Right lobe of liver (tissue), 6 donors: ENCODE measurements around the gene FADS3. TPM values are rescaled to one million over a fixed set of nuclear protein-coding genes. Genes with fewer than 3 reads are reported as not detected.

Experiments
- ATAC-seq, 4 donors: fragments of 200-7000 bp; cut with Tn5 transposase; one replicate each; pipeline ENCODE4 v1.9.1; 2020; ENCODE audit warnings: mild to moderate bottlenecking in 4 of 4, moderate library complexity in 4 of 4
- DNase-seq, 3 donors: peaks; one replicate each; pipeline ENCODE4 v3.0.0-alpha.2; 2020
- H3K27ac ChIP-seq, 3 donors: fragments of 200-600 bp; one replicate each; pipeline ENCODE4 v1.8.0; 2022
- H3K27me3 ChIP-seq, 2 donors: fragments of 200-600 bp; one replicate each; pipeline ENCODE4 v1.8.0; 2022
- H3K36me3 ChIP-seq, 4 donors: fragments of 200-600 bp; sonication (generic) in 1 of 4; one replicate each; pipeline versions ENCODE4 v1.5.1 to v1.8.0; 2017 to 2022; ENCODE audit warnings: control low read depth in 1 of 4
- H3K4me1 ChIP-seq, 4 donors: fragments of 200-600 bp; sonication (generic) in 1 of 4; one replicate each; pipeline versions ENCODE4 v1.5.1 to v1.8.0; 2017 to 2022; ENCODE audit warnings: control low read depth in 1 of 4
- H3K4me3 ChIP-seq, 3 donors: fragments of 200-600 bp; one replicate each; pipeline ENCODE4 v1.8.0; 2022
- H3K9me3 ChIP-seq, 4 donors: fragments of 200-600 bp; sonication (generic) in 1 of 4; one replicate each; pipeline versions ENCODE4 v1.5.1 to v1.8.0; 2017 to 2022; ENCODE audit warnings: control low read depth in 1 of 4
- POLR2A ChIP-seq: fragments of 450-650 bp; IDR thresholded peaks from one replicate; pipeline ENCODE4 v1.6.1; 2017; ENCODE audit warnings: antibody characterized with exemption, mild to moderate bottlenecking
- WGBS: methylation state at CpG from one replicate; pipeline ENCODE4 v1.1.6; 2018; ENCODE audit warnings: low coverage, low lambda C conversion rate; ENCODE audit not compliant: insufficient coverage; ENCODE audit errors: missing lambda C conversion rate; 5-methylcytosine and 5-hydroxymethylcytosine counted together
- intact Hi-C, 2 donors: fragments of 100-400 bp; cut with DNase I; formaldehyde crosslinking; loops; one replicate each; pipeline versions ENCODE4 v1.11.2 to v1.14.1; 2022
- total RNA-seq, 6 experiments: library from RNA; depleted of rRNA in 2 of 6; stranded (reverse); fragments of >200 nt in 2 of 6; fragmentation: NEBNext Ultra II Directional in 3 of 6; extraction: Animal tissue kit (Norgen Biotek cat#: 25700) in 3 of 6; gene quantifications; one replicate each; pipeline versions ENCODE4 v1.1.0 to v1.2.4, GENCODE V29; 2016 to 2023
- TF ChIP-seq, protein P1 (sequence below), 4 donors: fragments of 200-600 bp in 3 of 4; fragments of 450-650 bp in 1 of 4; IDR thresholded peaks; one replicate each; pipeline versions ENCODE4 v1.5.1 to v1.8.0; 2016 to 2022; ENCODE audit warnings: antibody characterized with exemption in 4 of 4, mild to moderate bottlenecking in 2 of 4
- donor health status: DM: no; HTN: yes; CAD: no.
- donor health status: DM: no; HTN: no; CAD: no.
- donor health status: DM: no; HTN: no; CAD: no.
- donor health status: DM: no; HTN: yes; CAD: no.
- donor health status: DM: no; HTN: yes; CAD: no.

FADS3 gene
- total RNA-seq, 6 experiments from 2014 or later, result 13.0 to 69.8 (median 22.7) TPM

GRCh38 chr11:61838921-61839320, 52.4 kb downstream of the FADS3 start:
- no peaks in the 10 kb centered on the region for H3K27me3 ChIP-seq
- TF ChIP-seq, protein P1, sequence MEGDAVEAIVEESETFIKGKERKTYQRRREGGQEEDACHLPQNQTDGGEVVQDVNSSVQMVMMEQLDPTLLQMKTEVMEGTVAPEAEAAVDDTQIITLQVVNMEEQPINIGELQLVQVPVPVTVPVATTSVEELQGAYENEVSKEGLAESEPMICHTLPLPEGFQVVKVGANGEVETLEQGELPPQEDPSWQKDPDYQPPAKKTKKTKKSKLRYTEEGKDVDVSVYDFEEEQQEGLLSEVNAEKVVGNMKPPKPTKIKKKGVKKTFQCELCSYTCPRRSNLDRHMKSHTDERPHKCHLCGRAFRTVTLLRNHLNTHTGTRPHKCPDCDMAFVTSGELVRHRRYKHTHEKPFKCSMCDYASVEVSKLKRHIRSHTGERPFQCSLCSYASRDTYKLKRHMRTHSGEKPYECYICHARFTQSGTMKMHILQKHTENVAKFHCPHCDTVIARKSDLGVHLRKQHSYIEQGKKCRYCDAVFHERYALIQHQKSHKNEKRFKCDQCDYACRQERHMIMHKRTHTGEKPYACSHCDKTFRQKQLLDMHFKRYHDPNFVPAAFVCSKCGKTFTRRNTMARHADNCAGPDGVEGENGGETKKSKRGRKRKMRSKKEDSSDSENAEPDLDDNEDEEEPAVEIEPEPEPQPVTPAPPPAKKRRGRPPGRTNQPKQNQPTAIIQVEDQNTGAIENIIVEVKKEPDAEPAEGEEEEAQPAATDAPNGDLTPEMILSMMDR (IDR thresholded peaks at IDR 0.05), result no peak
- TF ChIP-seq POLR2A, result no peak
- no peaks in the 10 kb centered on the region for H3K9me3 ChIP-seq
- H3K4me1 ChIP-seq, result no peaks in the 10 kb centered on the region
- H3K36me3 ChIP-seq, result peaks cover 0 to 11% (median 0%) of the 10 kb centered on the region in 4 donors
- 90% methylated on average over 5 of the region's 10 CpGs for WGBS
- H3K4me3 ChIP-seq, result no peak overlapping the region
- ATAC-seq (no peak), DNase-seq (no peak)
- H3K27ac ChIP-seq, result no peak overlapping the region
- intact Hi-C loops, result no loop called here

DNA sequence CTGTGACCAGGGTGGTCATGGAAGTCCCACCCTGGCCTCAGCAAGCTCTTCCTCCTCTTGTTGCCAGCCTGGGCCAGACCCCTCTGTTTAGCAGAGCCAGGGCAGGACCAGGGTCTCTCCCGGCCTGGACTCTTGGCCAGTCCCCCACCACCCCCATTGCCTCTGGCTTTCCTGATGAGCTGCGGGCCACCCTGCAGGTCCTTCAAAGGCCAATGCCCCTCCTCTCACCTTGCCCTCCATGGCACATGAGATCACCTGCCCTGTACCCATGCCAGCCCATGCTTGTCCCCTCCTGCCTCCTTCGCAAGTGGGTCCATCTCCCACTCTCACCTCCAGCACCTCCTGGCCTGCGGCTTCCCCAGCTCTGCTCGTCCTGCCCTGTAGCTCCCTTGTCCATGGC, 52.8 kb downstream of the FADS3 start:
- ATAC-seq, result no peak
- WGBS, result 90% methylated on average over 3 of the region's 5 CpGs
- H3K4me1 ChIP-seq, result no peaks in the 10 kb centered on the region
- no peak for DNase-seq
- intact Hi-C loops, result no loop called here
- no peak overlapping the region for H3K4me3 ChIP-seq
- no peaks in the 10 kb centered on the region for H3K27me3 ChIP-seq
- TF ChIP-seq, protein P1 (IDR thresholded peaks at IDR 0.05), result no peak
- no peak for TF ChIP-seq POLR2A
- H3K9me3 ChIP-seq, result no peaks in the 10 kb centered on the region
- H3K27ac ChIP-seq, result no peak overlapping the region
- peaks cover 0 to 11% (median 0%) of the 10 kb centered on the region in 4 donors for H3K36me3 ChIP-seq

- Histone ChIP-seq H3K4me1 (peaks cover 0 to 3% (median under 1%) of the 10 kb centered on the region in 4 donors), H3K4me3 (no peak overlapping the region), H3K9me3 (no peaks in the 10 kb centered on the region), H3K27me3 (no peaks in the 10 kb centered on the region), H3K36me3 (peaks cover 0 to 11% (median 0%) of the 10 kb centered on the region in 4 donors), H3K27ac (no peak overlapping the region)
- intact Hi-C loops, result no loop called here
- no peak for ATAC-seq
- 87% methylated on average over 5 of the region's 15 CpGs for WGBS
- DNase-seq, result no peak
- TF ChIP-seq, protein P1 (IDR thresholded peaks at IDR 0.05), result no peak
- TF ChIP-seq POLR2A, result no peak
Observed at GRCh38 chr11:61837411-61838005, 53.8 kb downstream of the FADS3 start.

DNA sequence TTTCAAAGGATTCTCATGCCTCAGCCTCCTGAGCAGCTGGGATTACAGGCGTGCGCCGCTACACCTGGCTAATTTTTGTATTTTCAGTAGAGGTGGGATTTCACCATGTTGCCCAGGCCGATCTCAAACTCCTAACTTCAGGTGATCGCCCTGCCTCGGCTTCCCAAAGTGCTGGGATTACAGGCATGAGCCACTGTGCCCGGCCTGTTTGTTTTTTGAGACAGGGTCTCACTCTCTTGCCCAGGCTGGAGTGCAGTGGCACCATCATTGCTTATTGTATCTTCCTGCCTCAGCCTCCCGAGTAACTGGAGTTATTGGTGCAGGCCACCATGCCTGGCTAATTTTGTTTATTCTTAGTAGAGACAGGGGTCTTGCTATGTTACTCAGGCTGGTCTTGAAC, 55.2 kb downstream of the FADS3 start:
- H3K4me3 ChIP-seq, result no peak overlapping the region
- no peak for DNase-seq
- no peak for ATAC-seq
- no peaks in the 10 kb centered on the region for H3K27me3 ChIP-seq
- 97% methylated on average over 5 of the region's 8 CpGs for WGBS
- H3K27ac ChIP-seq, result no peak overlapping the region
- H3K4me1 ChIP-seq, result peaks cover 0 to 11% (median 3%) of the 10 kb centered on the region in 4 donors
- H3K9me3 ChIP-seq, result no peaks in the 10 kb centered on the region
- peaks cover 0 to 11% (median 0%) of the 10 kb centered on the region in 4 donors for H3K36me3 ChIP-seq
- no peak for TF ChIP-seq POLR2A
- TF ChIP-seq, protein P1 (IDR thresholded peaks at IDR 0.05), result no peak
- intact Hi-C loops, result no loop called here
